Measurements from ENCODE around the gene SCARF1.

Gene SCARF1

GRCh38 chr17:1612400-1612799, 33.1 kb downstream of the SCARF1 start:
- Histone ChIP-seq H4K20me1 (ENCODE audit: insufficient read depth) (no peaks in the 10 kb centered on the region), H3K4me1 (ENCODE audit: low read depth, poor library complexity, severe bottlenecking) (peaks cover 5% of the 10 kb centered on the region), H2AFZ (ENCODE audit: low read depth) (no peak overlapping the region), H3K27me3 (ENCODE audit: insufficient read depth, low read depth) (no peaks in the 10 kb centered on the region), H3K4me2 (no peak overlapping the region), H3K4me3 (IDR thresholded peaks at IDR 0.05; ENCODE audit: insufficient read depth, low read depth, low read length) (no peak overlapping the region), H3K27ac (no peak overlapping the region), H3K79me2 (ENCODE audit: insufficient read depth, low read depth) (no peaks in the 10 kb centered on the region), H3K36me3 (ENCODE audit: insufficient read depth) (no peaks in the 10 kb centered on the region), H3K9ac (no peak overlapping the region)
- no peak for TF ChIP-seq CTCF (conservative IDR thresholded peaks at IDR 0.05; ENCODE audit: low read depth, low read length)

- no peak overlapping the region for H2AFZ ChIP-seq (ENCODE audit: low read depth)
- H3K4me3 ChIP-seq (IDR thresholded peaks at IDR 0.05; ENCODE audit: insufficient read depth, low read depth, low read length): no peak overlapping the region
- no peaks in the 10 kb centered on the region for H3K36me3 ChIP-seq (ENCODE audit: insufficient read depth)
- no peaks in the 10 kb centered on the region for H3K27me3 ChIP-seq (ENCODE audit: insufficient read depth, low read depth)
- H3K9ac ChIP-seq: no peak overlapping the region
- H3K27ac ChIP-seq: no peak overlapping the region
- TF ChIP-seq CTCF (conservative IDR thresholded peaks at IDR 0.05; ENCODE audit: low read depth, low read length): no peak
- no peak overlapping the region for H3K4me2 ChIP-seq
- peaks cover 5% of the 10 kb centered on the region for H3K4me1 ChIP-seq (ENCODE audit: low read depth, poor library complexity, severe bottlenecking)
- no peaks in the 10 kb centered on the region for H3K79me2 ChIP-seq (ENCODE audit: insufficient read depth, low read depth)
- no peaks in the 10 kb centered on the region for H4K20me1 ChIP-seq (ENCODE audit: insufficient read depth)
Measured at GRCh38 chr17:1611715-1612114, 33.8 kb downstream of the SCARF1 start.

- Histone ChIP-seq H2AFZ (ENCODE audit: low read depth) (no peak overlapping the region), H3K36me3 (ENCODE audit: insufficient read depth) (no peaks in the 10 kb centered on the region), H3K4me2 (no peak overlapping the region), H3K4me3 (IDR thresholded peaks at IDR 0.05; ENCODE audit: insufficient read depth, low read depth, low read length) (no peak overlapping the region), H3K9ac (no peak overlapping the region), H3K27me3 (ENCODE audit: insufficient read depth, low read depth) (no peaks in the 10 kb centered on the region), H4K20me1 (ENCODE audit: insufficient read depth) (no peaks in the 10 kb centered on the region), H3K27ac (no peak overlapping the region), H3K79me2 (ENCODE audit: insufficient read depth, low read depth) (no peaks in the 10 kb centered on the region), H3K4me1 (ENCODE audit: low read depth, poor library complexity, severe bottlenecking) (peaks cover 5% of the 10 kb centered on the region)
- no peak for TF ChIP-seq CTCF (conservative IDR thresholded peaks at IDR 0.05; ENCODE audit: low read depth, low read length)
Measured at GRCh38 chr17:1608676-1609075, 36.9 kb downstream of the SCARF1 start.

- Histone ChIP-seq H3K27ac (no peak overlapping the region), H4K20me1 (ENCODE audit: insufficient read depth) (no peaks in the 10 kb centered on the region), H3K9ac (no peak overlapping the region), H2AFZ (ENCODE audit: low read depth) (no peak overlapping the region), H3K79me2 (ENCODE audit: insufficient read depth, low read depth) (no peaks in the 10 kb centered on the region), H3K4me2 (no peak overlapping the region), H3K4me1 (ENCODE audit: low read depth, poor library complexity, severe bottlenecking) (peaks cover 5% of the 10 kb centered on the region), H3K4me3 (IDR thresholded peaks at IDR 0.05; ENCODE audit: insufficient read depth, low read depth, low read length) (no peak overlapping the region), H3K36me3 (ENCODE audit: insufficient read depth) (no peaks in the 10 kb centered on the region), H3K27me3 (ENCODE audit: insufficient read depth, low read depth) (no peaks in the 10 kb centered on the region)
- no peak for TF ChIP-seq CTCF (conservative IDR thresholded peaks at IDR 0.05; ENCODE audit: low read depth, low read length)
Measured at GRCh38 chr17:1607971-1608320, 37.6 kb downstream of the SCARF1 start.

Measured in KMS-11 (cell line).